Parathyroid adenoma (tissue), 2 donors: Measurements from ENCODE around the gene SCAMP4.

ENCODE experiments used
- H2AFZ ChIP-seq: fragments of 300-600 bp; sonication (generic); one replicate; pipeline ENCODE4 v1.7.0; 2017; ENCODE audit warnings: antibody characterized with exemption, mild to moderate bottlenecking
- H3K27ac ChIP-seq: fragments of 300-600 bp; sonication (generic); one replicate; pipeline ENCODE4 v1.7.0; 2017
- H3K27me3 ChIP-seq: fragments of 300-600 bp; sonication (generic); one replicate; pipeline ENCODE4 v1.7.0; 2017; ENCODE audit warnings: low read length; ENCODE audit not compliant: control insufficient read depth, insufficient read depth
- H3K36me3 ChIP-seq: fragments of 300-600 bp; sonication (generic); one replicate; pipeline ENCODE4 v1.7.0; 2017; ENCODE audit warnings: low read length; ENCODE audit not compliant: control insufficient read depth, insufficient read depth
- H3K4me1 ChIP-seq: fragments of 300-600 bp; sonication (generic); one replicate; pipeline ENCODE4 v1.7.0; 2017; ENCODE audit warnings: control low read depth
- H3K4me2 ChIP-seq: fragments of 300-600 bp; sonication (generic); one replicate; pipeline ENCODE4 v1.7.0; 2017; ENCODE audit warnings: low read length
- H3K4me3 ChIP-seq: fragments of 300-600 bp; sonication (generic); one replicate; pipeline ENCODE4 v1.7.0; 2017; ENCODE audit warnings: low read depth, low read length
- H3K79me2 ChIP-seq: fragments of 300-600 bp; sonication (generic); one replicate; pipeline ENCODE4 v1.7.0; 2017; ENCODE audit warnings: control low read depth
- H3K9ac ChIP-seq: fragments of 300-600 bp; sonication (generic); one replicate; pipeline ENCODE4 v1.7.0; 2017; ENCODE audit warnings: mild to moderate bottlenecking
- H3K9me3 ChIP-seq: fragments of 300-600 bp; sonication (generic); one replicate; pipeline ENCODE4 v1.7.0; 2017; ENCODE audit warnings: low read length; ENCODE audit not compliant: control insufficient read depth
- CTCF ChIP-seq: fragments of 300-600 bp; sonication (generic); IDR thresholded peaks from one replicate; pipeline ENCODE4 v1.7.0; 2017; ENCODE audit warnings: antibody characterized with exemption, mild to moderate bottlenecking
- donor health status: primary hyperparathyroidism.

The SCAMP4 gene

GRCh38 chr19:1910177-1910576, 5.0 kb downstream of the SCAMP4 start:
- Histone ChIP-seq H3K36me3 (no peaks in the 10 kb centered on the region), H3K4me1 (peaks cover 4% of the 10 kb centered on the region), H2AFZ (no peak overlapping the region), H3K27ac (no peak overlapping the region), H3K9ac (no peak overlapping the region), H3K4me3 (no peak overlapping the region), H3K79me2 (peaks cover 10% of the 10 kb centered on the region), H3K27me3 (no peaks in the 10 kb centered on the region), H3K4me2 (no peak overlapping the region), H3K9me3 (no peaks in the 10 kb centered on the region)
- TF ChIP-seq CTCF: no peak

- H3K27me3 ChIP-seq: no peaks in the 10 kb centered on the region
- H3K27ac ChIP-seq: no peak overlapping the region
- no peaks in the 10 kb centered on the region for H3K9me3 ChIP-seq
- H3K36me3 ChIP-seq: no peaks in the 10 kb centered on the region
- peaks cover 5% of the 10 kb centered on the region for H3K79me2 ChIP-seq
- no peak for TF ChIP-seq CTCF
- peaks cover 4% of the 10 kb centered on the region for H3K4me1 ChIP-seq
- H3K9ac ChIP-seq: no peak overlapping the region
- no peak overlapping the region for H3K4me2 ChIP-seq
- H2AFZ ChIP-seq: no peak overlapping the region
- no peak overlapping the region for H3K4me3 ChIP-seq
Observed at GRCh38 chr19:1911098-1911497, 5.9 kb downstream of the SCAMP4 start.

- no peaks in the 10 kb centered on the region for H3K27me3 ChIP-seq
- H3K9me3 ChIP-seq: no peaks in the 10 kb centered on the region
- no peak for TF ChIP-seq CTCF
- H3K4me3 ChIP-seq: no peak overlapping the region
- H2AFZ ChIP-seq: no peak overlapping the region
- H3K9ac ChIP-seq: no peak overlapping the region
- H3K27ac ChIP-seq: no peak overlapping the region
- H3K36me3 ChIP-seq: no peaks in the 10 kb centered on the region
- H3K4me2 ChIP-seq: no peak overlapping the region
- H3K79me2 ChIP-seq: peaks cover 2% of the 10 kb centered on the region
- peaks cover 4% of the 10 kb centered on the region for H3K4me1 ChIP-seq
Observed at GRCh38 chr19:1911995-1912394, 6.8 kb downstream of the SCAMP4 start.

DNA sequence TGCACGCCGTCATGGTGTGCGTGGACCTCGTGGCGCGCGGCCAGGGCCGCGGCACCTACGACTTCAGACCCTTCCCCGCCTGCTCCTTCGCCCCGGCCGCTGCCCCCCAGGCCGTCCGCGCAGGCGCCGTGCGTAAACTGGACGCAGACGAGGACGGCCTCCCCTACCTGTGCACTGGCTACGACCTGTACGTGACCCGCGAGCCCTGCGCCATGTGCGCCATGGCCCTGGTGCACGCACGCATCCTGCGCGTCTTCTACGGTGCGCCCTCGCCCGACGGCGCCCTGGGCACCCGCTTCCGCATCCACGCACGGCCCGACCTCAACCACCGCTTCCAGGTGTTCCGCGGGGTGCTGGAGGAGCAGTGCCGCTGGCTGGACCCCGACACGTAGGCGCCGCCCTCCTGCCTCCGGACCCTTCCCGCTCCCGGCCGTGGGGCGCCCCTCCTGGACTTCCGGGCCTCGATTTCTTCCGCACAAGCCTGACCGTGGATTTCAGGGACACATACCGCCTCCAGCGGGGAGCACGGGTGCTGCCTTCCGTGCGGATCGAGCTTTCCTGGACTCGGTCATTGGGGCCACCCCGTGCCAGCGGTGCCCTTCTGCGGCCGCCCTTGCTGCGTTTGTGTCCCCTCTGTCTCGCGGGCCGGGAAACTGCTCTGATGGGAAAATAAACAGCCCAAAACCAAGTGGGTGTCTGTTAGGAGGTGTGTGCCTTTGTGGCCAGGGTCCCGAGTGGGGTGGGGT, 7.7 kb downstream of the SCAMP4 start:
- Histone ChIP-seq H3K27me3 (no peaks in the 10 kb centered on the region), H2AFZ (no peak overlapping the region), H3K36me3 (no peaks in the 10 kb centered on the region), H3K27ac (no peak overlapping the region), H3K4me2 (no peak overlapping the region), H3K9me3 (no peaks in the 10 kb centered on the region), H3K4me1 (peaks cover 4% of the 10 kb centered on the region), H3K79me2 (peaks cover 2% of the 10 kb centered on the region), H3K9ac (no peak overlapping the region), H3K4me3 (no peak overlapping the region)
- TF ChIP-seq CTCF: no peak
